CD4-positive, alpha-beta T cell treated with Interleukin-1 beta for 1 hour (primary cell): ENCODE data around the gene CCDC102A.
"Not testable (repeated sequence)": the region's sequence is repeated elsewhere in the genome, so short reads cannot be mapped to it uniquely, and the experiment has no call there.

Source experiments
- DNase-seq, 2 donors: peaks; one replicate each; pipeline ENCODE4 v3.0.0-alpha.2; 2020 to 2022

The CCDC102A gene

DNA sequence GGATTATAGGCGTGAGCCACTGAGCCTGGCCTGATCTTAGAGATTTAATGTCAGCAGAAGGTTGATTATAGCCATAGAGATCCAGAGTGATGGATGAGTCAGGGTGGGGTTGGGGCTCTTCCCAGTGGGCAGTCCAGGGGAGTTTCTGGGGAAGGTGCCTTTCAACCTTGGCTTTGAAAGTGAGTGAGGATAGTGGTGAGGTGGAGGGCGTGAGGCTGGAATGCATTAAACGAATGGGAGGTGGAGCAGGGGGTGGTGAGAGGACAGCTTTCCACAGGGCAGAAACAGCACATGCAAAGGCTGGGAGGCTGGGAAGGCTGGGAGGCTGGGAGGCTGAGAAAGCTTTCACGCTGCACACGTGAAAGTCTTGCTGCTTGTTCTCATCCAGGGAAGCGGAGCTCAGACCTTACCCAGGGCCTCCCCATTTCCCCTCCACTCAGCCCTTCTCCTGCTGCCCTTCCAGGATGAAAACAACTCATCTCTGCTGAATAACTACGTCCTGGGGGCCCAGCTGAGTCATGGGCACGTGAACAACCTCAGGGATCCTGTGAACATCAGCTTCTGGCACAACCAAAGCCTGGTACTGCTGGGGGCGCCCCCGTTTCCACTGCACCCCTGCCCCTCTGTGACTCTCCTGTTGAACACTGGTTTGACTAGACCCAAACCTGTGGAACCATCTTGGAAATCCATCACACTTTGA is 28.4 kb upstream of the CCDC102A start:
- no peak for DNase-seq

DNA sequence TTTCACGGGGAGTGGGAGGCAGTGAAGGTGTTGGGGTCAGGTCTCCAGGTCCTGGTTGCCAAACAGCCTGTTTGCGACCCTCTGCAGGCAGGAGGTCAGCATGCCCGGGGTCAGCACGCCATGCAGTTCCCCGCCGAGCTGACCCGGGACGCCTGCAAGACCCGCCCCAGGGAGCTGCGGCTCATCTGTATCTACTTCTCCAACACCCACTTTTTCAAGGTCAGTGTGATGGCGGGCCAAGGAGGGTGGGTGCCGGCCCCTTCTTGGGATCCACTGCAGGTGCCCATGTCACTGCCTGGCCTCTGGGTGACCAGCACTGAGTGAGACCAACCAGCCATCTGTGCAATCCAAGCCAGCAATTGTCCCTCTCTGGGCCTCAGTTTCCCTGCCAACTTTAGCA is 27.4 kb upstream of the CCDC102A start:
- no peak for DNase-seq

DNA sequence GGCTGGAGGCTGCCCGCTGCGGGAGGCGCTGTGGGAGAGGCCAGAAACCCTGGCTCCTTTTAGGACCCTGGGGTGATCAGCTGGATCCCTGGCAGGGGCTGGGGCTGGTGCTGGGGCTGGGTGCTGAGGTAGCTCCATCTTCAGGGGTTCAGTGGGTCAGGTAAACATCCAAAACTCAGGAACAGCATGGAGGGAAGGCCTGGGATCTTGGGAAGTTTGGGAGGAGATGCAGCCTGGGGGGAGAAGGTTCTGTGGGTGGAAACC is 27.0 kb upstream of the CCDC102A start:
- no peak for DNase-seq

DNA sequence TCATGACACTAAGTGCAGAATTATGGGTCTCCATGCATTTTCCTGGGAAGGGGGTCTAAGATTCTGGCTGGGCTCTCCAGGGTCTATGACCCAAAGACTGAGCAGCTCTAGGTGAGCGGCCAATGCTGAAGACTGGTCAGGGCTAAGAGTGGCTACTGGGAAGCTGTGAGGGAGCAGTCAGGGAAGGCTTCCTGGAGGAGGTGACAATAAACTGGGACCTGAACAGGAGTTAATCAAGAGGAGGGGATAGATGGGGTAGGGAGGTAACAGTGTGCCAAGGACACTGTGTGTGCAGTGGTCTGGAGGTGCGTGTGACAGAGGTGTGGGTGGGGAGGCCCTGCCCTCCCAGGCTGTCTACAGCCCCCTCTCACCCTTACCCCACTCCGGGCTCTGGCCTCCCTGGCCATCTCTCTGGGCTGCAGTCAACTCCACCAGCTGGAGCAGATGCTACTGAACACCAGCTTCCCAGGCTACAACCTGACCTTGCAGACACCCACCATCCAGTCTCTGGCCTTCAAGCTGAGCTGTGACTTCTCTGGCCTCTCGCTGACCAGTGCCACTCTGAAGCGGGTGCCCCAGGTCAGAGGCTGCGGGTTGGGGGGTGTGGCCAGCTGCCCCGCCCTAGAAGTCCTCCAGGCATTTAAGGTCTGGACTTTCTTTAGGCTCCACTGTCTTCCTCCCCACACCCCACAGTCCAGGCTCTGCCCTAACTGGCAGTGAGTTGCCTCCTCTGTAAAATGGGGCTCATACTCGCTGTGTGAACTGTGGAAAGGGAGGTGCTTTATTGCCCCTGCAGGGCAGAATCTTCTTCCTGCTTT is 26.5 kb upstream of the CCDC102A start:
- no peak for DNase-seq

DNA sequence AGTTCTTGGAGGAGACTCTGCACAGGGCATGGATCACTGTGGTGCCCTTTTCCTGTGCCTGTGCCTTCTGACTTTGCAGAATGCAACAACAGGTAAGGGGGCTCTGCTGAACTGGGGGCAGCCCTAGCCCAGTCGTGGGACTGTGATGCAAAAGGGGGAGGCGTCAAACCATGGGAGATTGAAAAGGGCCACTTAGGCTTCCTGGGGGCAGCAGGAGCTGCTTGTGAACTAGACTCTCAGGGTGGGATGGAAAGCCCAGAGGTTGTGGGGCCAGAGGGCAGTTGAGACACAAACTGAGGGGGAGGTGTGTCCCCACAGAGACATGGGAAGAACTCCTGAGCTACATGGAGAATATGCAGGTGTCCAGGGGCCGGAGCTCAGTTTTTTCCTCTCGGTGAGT is 25.7 kb upstream of the CCDC102A start:
- no peak for DNase-seq

DNA sequence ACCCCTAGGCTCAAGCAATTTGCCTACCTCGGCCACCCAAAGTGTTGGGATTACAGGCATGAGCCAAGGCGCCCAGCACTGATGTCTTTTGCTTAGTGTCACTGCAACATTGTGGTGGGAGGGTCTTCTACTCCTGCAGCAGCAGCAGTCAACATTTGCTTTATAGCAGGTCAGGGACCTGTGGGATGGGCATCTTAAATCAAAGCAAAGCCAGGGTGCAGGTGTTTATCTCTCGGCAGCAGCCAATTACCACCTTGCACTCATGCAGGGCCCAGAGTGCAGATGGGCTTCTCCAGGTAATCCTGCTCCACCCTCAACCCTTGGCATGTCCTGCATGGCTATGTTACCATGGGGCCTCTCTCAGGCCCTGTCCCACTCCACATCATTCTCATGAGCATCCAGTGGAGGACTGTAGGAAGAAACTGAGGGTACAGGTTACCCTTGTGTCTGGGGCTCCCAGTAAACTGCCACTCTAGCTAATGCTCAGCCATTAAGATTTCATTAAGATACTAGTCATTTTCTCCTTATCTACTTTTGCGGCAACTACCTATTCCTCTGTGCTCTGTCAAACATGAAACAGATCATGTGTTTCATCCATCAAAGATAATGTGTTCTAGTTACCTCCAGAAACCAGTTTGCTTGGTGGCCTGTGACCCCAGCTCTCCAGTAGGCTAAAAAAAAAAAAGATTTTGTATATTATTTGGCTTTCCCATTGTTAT is 22.9 kb upstream of the CCDC102A start:
- DNase-seq = no peak

DNA sequence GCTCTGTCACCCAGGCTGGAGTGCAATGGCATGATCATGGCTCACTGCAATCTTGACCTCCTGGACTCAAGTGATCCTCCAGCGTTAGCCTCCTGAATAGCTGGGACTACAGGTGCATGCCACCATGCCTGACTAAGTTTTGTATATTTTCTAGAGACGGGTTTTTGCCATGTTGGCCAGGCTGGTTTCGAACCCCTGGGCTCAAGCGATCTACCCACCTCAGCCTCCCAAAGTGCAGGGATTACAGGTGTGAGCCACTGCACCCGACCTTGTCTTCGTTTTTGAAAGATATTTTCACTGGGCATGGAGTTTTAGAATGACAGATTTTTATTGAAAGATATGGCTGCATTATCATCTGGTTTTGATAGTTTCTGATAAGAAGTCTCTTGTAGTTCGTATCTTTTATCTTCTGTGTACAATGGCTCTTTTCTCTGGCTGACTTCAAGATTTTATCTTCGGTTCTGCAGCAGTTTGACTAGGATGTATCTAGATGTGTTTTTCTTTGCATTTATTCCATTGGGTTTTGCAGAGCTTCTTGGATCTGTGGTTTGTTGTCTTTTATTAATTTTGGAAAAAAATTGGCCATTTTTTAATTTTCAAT is 20.7 kb upstream of the CCDC102A start:
- no peak for DNase-seq

DNA sequence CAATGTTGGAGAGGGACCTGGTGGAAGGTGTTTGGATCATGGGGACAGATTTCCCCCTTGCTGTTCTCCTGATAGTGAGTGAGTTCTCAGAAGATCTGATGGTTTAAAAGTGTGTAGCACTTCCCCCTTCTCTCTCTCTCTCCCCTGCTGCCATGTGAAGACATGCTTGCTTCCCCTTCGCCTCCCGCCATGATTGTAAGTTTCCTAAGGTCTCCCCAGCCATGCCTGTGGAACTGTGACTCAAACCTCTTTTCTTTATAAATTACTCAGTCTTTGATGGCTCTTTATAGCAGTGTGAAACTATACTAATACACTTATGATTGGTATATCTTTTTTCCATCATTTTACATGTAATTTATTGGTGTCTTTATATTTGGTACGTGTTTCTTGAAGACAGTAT is 19.5 kb upstream of the CCDC102A start:
- no peak for DNase-seq

DNA sequence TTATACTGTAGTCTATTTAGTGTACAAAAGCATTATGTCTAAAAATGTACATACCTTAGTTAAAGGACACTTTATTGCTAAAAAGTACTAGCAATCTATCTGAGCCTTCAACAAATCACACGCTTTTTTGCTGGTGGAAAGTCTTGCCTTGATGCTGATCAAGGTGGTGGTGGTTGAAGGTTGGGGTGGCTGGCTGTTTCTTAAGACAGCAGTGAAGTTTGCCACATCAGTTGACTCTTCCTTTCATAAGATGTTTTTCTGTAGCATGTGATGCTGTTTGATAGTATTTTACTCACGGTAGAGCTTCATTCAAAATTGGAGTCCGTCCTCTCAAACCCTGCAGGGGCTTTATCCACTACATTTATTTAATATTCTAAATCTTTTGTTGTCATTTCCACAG is 14.7 kb upstream of the CCDC102A start:
- no peak for DNase-seq

DNA sequence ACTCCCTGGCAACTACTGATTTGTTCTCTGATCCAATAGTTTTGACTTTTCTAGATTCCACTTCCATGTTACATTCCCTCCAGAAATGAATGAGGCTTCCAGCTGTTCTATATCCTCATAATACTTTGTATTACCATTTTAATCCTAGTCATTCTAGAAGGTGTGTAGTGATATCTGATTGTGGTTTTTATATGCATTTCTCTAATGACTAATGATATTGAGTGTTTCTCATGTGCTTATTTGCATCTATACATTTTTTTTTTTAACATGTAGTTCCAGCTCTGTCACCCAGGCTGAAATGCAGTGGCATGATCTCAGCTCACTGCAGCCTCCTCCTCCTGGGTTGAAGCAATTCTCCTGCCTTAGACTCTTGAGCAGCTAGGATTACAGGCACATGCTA is 13.4 kb upstream of the CCDC102A start:
- DNase-seq = no peak

DNA sequence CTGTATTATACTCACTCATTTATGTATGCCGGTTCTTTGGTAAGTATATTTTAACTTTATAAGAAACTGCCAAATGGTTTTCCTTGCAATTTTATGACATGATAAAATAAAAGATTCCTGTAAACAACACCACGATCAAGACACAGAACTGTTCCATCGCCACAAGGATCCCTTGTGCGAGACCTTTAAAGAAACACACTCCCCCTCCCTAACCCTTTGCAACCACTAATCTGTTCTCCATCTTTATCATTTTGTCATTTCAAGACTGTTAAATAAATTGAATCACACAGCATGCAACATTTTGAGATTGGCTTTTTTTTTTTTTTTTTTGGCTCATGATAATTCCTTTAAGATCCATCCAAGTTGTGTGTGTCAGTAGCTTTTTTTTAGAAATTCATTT is 12.0 kb upstream of the CCDC102A start:
- no peak for DNase-seq

DNA sequence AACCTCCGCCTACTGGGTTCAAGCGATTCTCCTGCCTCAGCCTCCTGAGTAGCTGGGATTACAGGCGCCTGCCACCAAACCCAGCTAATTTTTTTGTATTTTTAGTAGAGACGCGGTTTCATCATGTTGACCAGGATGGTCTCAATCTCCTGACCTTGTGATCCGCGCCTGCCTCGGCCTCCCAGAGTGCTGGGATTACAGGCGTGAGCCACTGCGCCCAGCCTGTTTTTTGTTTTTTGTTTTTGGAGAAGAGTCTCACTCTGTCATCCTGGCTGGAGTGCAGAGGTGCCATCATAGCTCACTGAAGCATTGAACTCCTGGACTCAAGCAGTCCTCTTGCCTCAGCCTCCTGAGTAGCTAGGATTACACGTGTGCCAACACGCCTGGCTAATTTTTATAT is 11.2 kb upstream of the CCDC102A start:
- DNase-seq = not testable (repeated sequence)

DNA sequence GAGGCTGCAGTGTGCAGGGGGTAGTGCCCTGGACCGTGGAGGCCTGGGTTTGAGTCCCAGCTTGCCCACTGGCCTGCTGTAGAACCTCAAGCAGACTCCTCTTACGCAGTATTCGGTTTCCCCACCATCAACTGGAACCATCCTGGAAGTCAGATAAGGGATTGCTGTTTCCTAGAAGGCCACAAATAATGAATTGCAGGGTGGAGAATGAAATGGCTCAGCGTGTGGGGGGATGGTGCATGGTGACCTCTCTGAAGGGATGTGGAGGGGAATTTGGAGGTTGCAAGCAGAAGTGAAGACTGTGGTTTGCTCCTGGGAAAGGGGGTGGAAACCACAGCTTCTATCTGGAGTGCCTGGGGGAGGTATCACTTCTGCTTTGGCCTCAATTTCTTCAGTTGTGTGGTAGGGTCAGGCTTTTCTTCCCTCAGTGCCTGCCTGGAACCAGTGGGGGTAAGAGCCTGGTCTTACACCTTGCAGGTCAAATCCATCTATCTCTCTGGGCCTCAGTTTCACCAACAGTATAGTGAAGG is 7.8 kb upstream of the CCDC102A start:
- DNase-seq = peak; percentile 29 to 71

DNA sequence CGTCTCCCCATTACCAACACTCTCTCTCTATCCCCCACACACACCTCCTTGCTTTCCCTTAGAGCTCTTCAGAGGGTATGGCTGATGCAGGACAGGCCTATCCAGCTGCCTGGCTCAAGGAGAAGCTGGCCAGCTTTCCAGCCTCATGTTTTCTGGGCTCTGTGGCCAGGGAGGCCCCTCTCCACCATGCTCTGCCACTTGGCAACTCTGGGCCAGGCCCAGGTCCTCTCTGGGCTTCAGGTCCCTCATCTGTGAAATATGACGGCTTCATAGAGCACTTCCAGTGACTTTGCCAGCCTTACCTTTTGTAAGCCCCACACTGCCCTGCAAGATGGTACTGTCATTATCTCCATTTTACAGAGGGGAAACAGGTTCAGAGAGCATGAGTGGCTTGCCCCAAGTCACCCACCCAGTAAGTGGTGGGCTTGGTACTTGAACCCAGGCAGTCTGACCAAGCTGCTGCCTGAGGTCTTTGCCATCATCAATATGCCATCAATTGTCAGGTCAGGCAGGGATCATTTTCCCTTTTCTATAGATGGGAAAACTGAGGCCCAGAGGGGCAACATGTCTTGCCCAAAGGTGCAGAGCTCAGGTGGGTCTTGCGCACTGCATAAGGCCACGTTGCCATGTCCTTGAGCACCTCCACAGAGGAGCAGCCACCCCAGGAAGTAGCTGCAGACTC is 5.5 kb upstream of the CCDC102A start:
- DNase-seq = no peak

DNA sequence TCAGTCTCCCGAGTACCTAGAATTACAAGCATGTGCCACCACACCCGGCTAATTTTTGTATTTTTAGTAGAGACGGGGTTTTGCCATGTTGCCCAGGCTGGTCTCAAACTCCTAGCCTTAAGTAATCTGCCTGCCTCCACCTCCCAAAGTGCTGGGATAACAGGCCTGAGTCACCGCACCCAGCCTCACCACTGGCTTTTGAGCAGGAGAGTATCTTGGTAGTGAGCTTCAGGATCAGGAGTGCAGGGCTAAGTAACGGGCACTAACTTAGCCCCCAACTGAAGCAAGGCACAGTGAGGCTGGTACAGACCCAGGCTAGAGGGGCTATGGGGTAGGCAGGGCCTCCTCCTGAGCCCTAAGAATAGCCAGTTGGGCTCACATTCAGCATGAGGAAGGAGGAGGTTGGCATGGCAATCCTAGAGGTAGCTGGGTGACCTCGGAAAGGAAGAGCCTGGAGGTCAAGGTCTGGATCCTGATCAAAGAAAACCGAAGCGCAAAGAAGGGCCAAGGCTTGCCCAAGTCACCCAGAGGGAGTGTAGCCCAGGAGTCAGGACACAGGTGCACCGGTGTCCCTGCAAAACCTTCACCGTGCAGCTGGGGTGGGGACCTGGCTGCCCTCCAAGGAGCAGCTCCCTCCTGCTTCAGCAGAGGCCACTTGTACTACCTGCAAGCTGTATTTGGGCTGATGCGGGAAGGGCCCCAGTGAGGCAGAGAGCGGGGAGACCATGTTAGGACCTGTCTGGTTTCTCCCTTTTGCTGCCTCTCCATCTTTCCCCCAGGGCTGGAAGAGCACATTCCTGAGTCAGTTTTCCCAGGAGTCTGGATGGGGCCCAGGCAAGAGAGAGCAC is 4.8 kb upstream of the CCDC102A start:
- no peak for DNase-seq

DNA sequence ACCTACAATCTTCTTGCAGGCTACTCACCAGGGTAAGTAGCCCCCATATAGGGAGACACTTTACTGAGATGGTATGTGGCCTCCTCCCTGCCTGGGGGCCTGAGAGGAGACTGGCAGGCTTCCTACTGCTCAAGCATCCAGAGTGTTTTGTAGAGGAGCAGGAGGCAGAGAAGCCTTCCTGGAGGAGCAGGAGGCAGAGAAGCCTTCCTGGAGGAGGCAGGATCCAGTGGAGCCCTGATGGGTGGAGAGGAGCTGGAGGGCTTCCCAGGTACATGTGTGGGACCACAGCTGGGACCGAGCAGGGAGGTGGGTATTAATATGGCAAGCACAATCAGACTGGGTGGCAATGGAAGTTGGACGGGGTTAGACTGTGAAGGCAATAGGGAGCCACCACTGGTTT is 4.0 kb upstream of the CCDC102A start:
- DNase-seq = no peak

DNA sequence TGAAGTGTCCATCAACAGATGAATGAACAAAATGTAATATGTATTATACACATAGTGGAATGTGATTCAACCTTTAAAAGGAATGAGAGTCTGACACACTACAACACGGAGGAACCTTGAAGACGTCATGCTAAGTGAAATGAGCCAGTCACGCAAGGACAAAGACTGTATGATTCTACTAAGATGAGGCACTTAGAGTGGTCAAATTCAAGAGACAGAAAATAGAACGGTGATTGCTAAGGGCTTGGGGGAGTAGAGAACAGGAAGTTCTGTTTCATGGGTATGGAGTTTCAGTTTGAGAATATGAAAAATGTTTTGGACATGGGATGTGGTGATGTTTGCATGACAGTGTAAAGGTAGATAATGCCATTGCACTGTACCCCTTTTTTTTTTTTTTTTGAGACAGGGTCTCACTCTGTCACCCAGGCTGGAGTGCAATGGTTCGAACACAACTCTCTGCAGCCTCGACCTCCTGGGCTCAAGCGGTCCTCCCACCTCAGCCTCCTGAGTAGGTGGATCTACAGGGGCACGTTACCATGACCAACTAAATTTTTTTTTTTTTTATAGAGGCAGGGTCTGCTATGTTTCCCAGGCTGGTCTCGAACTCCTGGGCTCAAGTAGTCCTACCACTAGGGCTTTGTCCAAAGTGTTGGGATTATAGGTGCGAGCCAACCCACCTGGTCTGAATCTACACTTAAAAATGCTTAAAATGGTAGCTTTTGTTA is 2.9 kb upstream of the CCDC102A start:
- peak in 1 of 2 donors; percentile 7 for DNase-seq

DNA sequence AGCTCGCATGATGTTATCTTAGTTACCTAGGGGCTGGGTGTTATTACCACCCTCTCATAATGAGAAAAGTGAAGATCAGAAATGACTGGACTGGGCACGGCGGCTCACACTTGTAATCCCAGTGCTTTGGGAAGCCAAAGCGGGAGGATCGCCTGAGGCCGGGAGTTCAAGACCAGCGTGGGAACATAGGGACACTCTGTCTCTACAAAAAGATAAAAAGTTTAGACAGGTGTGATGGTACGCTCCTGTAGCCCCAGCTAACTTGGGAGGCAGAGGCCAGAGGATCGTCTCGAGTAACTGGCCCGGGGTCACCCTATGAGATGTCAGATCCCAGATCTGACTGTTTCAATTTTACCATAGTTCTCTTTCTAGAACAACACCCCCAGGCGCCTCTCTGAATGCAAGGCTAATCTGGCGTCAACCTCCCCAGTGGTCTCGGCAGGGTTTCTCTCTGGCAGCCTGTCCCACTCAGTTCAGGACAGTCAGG is 1.9 kb upstream of the CCDC102A start:
- DNase-seq = peak in 1 of 2 donors; percentile 20

DNA sequence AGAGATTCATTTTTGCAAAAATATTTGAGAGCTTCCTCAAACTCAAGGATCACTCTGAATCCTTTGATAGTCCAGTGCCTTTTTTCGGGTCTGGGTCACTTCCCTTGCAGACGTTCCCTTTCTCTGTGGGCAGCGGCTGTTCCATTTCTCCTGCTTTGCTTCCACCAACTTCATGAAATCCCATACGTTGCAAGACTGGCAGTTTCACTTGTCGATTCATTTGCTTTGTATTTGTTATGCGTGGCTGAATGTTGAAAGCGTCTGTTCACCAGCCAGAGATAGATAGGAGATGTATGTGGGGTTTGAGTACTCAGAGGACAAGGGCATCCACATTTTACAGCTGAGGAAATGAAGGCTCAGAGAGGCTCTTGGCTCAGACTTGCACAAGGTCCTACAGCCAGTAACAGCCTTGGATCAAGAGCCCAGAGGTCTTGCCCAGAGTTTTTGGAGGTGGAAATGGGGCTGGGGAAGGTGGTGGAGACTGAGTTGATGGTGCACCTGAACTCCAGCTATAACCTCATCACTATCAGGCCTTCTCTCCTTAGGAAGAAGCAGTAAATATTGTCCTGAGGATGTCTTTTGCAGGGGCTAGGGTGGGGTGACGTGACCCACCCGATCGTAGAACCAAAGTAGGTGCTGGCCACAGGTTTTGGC is 1.3 kb upstream of the CCDC102A start:
- peak in 1 of 2 donors; percentile 11 for DNase-seq

DNA sequence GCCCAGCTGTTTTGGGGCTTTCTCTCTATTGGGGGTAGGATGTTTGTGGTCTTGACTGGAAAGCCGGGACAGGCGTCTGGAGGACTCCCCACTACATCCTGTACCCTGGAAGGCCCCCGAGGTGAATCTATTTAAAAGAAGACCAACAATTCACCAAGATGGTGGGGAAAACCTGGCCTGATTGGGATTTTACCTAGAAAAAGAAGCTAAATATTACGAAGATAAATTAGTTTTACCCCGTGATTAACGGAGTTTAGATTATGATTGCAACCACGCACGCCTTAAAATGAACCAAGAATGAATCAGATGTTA is 779 bp upstream of the CCDC102A start:
- peak in 1 of 2 donors; percentile 68 for DNase-seq
